ENCODE results near the gene EEF1AKMT4. TPM values are rescaled to one million over a fixed set of nuclear protein-coding genes. Genes with fewer than 3 reads are reported as not detected.

The EEF1AKMT4 gene
- total RNA-seq, 2 experiments from 2014 or later, result 18.8 TPM

- Histone ChIP-seq H3K36me3 (ENCODE audit: insufficient read depth, low read length) (no peaks in the 10 kb centered on the region), H3K9me3 (ENCODE audit: low read length) (no peaks in the 10 kb centered on the region), H4K20me1 (ENCODE audit: insufficient read depth, low read length) (no peaks in the 10 kb centered on the region), H3K4me3 (ENCODE audit: low read depth, low read length, poor library complexity, severe bottlenecking) (no peak overlapping the region), H3K4me1 (ENCODE audit: insufficient read depth, low read length, poor library complexity, severe bottlenecking) (peaks cover 3% of the 10 kb centered on the region), H3K27ac (ENCODE audit: low read depth, low read length, poor library complexity, severe bottlenecking) (no peak overlapping the region), H3K9me2 (ENCODE audit: insufficient read depth, low read length) (no peaks in the 10 kb centered on the region), H3K79me2 (ENCODE audit: insufficient read depth, low read depth, low read length) (no peaks in the 10 kb centered on the region; the same call in 1 of the 2 replicates), H3K4me2 (ENCODE audit: low read length) (no peak overlapping the region), H2AFZ (ENCODE audit: low read length) (no peak overlapping the region)
- intact Hi-C loops (cut with micrococcal nuclease; ENCODE audit: unreplicated experiment), result no loop called here
- POLR2A ChIA-PET, result interaction anchor here (0.5 to 1.1 kb wide), 5 partner anchors 23 to 539 kb away, joined by 3 to 5 read pairs (median 3); no protein-coding TSS in a partner anchor
- DNase-seq (ENCODE audit: low spot score), result no peak
- no TSS peak for BruUV-seq (replicated peaks)
- TF ChIP-seq EZH2phosphoT487 (IDR thresholded peaks at IDR 0.05; ENCODE audit: borderline replicate concordance, low read depth, low read length) (no peak), CTCF (conservative IDR thresholded peaks at IDR 0.05; ENCODE audit: low read length) (no peak)
- CTCF ChIA-PET (ENCODE audit: unreplicated experiment), result no interaction called here
Measured at GRCh38 chr3:184255291-184256039, 6.0 kb downstream of the EEF1AKMT4 start.

- ChIA-PET CTCF (ENCODE audit: unreplicated experiment) (no interaction called here), POLR2A (interaction anchor here (0.6 kb wide), 3 partner anchors 162 to 328 kb away, joined by 3 to 6 read pairs (median 4); no protein-coding TSS in a partner anchor)
- intact Hi-C loops (cut with micrococcal nuclease; ENCODE audit: unreplicated experiment), result no loop called here
- no peak overlapping the region for H3K4me2 ChIP-seq (ENCODE audit: low read length)
- H3K79me2 ChIP-seq (ENCODE audit: insufficient read depth, low read depth, low read length), result no peaks in the 10 kb centered on the region
- H4K20me1 ChIP-seq (ENCODE audit: insufficient read depth, low read length), result no peaks in the 10 kb centered on the region
- H2AFZ ChIP-seq (ENCODE audit: low read length), result no peak overlapping the region
- no peaks in the 10 kb centered on the region for H3K9me2 ChIP-seq (ENCODE audit: insufficient read depth, low read length)
- no TSS peak for BruUV-seq (replicated peaks)
- no peak overlapping the region for H3K27ac ChIP-seq (ENCODE audit: low read depth, low read length, poor library complexity, severe bottlenecking)
- no peak for DNase-seq (ENCODE audit: low spot score)
- H3K36me3 ChIP-seq (ENCODE audit: insufficient read depth, low read length), result no peaks in the 10 kb centered on the region
- TF ChIP-seq CTCF (conservative IDR thresholded peaks at IDR 0.05; ENCODE audit: low read length) (no peak), EZH2phosphoT487 (IDR thresholded peaks at IDR 0.05; ENCODE audit: borderline replicate concordance, low read depth, low read length) (no peak)
- no peaks in the 10 kb centered on the region for H3K9me3 ChIP-seq (ENCODE audit: low read length)
- H3K4me1 ChIP-seq (ENCODE audit: insufficient read depth, low read length, poor library complexity, severe bottlenecking), result peaks cover 3% of the 10 kb centered on the region
- no peak overlapping the region for H3K4me3 ChIP-seq (ENCODE audit: low read depth, low read length, poor library complexity, severe bottlenecking)
Measured at GRCh38 chr3:184257083-184257915, 7.8 kb downstream of the EEF1AKMT4 start.
